ENCODE results near the gene ZNHIT2. TPM values are rescaled to one million over a fixed set of nuclear protein-coding genes. Genes with fewer than 3 reads are reported as not detected.

ZNHIT2 gene
- total and polyA plus RNA-seq, 2 of the 13 experiments (the other 11 are each of a cell fraction or from before 2014, with no cell fraction given): 1.1 to 6.5 TPM

DNA sequence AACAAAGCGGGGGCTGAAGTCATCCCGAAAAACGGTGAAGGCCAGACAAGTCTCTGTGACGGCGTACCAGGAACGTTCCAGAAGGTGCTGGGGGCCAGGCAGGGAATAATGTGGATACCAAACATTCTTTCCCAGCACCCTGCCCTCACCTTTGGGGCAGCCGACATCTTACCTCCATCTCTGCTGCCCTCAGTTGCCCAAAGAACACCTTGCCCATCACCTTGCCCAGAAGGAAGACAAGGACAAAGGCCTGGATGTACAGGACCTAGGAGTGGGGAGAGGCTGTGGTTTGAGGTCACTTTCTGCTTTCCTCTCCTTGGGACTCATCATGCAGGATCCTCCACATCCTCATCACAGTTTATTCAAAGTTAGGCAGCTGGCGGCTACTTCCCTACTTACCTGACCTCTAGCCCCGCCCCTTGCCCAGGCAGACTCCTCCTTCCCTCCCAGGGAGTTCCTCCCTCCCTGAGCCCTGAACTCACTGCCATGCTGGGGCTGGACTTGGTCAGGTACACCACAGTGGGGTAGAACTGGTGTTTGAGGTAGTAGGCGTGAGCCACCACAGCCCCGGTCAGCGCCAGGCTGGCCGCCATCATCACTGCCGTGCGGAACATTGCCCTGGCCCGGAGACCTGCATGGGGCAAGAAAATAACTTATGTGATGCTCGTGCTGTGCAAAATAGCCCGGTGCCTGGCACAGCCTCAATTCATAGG, 15.6 kb upstream of the ZNHIT2 start (continued):
- TF ChIP-seq ZNF687 (CRISPR knock-in tag; IDR thresholded peaks at IDR 0.05): no peak
- TF ChIP-seq MLLT10 (CRISPR knock-in tag; IDR thresholded peaks at IDR 0.05): no peak
- no peak for TF ChIP-seq DNMT3B (CRISPR knock-in tag; conservative IDR thresholded peaks at IDR 0.05)
- peak; percentile 8; the same call in 1 of the 2 replicates for TF ChIP-seq ZNF350 (CRISPR knock-in tag; IDR thresholded peaks at IDR 0.05; ENCODE audit: borderline replicate concordance, low read depth)
- 0 out of 2 replicates have a peak, but pooled peaks have one; percentile 31 for TF ChIP-seq HES4 (CRISPR knock-in tag; IDR thresholded peaks at IDR 0.05; ENCODE audit: borderline replicate concordance)
- TF ChIP-seq ZNF354B (CRISPR knock-in tag; IDR thresholded peaks at IDR 0.05): no peak
- TF ChIP-seq AKAP8 (CRISPR knock-in tag; IDR thresholded peaks at IDR 0.05): no peak
- no peak for TF ChIP-seq SMAD9 (CRISPR knock-in tag; IDR thresholded peaks at IDR 0.05)
- TF ChIP-seq FOXK2 (IDR thresholded peaks at IDR 0.05): no peak
- TF ChIP-seq MIXL1 (CRISPR knock-in tag; IDR thresholded peaks at IDR 0.05): no peak
- peak; percentile 53 for TF ChIP-seq POLR2G (IDR thresholded peaks at IDR 0.05; ENCODE audit: low read depth, low read length)
- TF ChIP-seq ZNF546 (CRISPR knock-in tag; conservative IDR thresholded peaks at IDR 0.05): no peak
- 0 out of 2 replicates have a peak, but pooled peaks have one; percentile 53 for TF ChIP-seq ZNF296 (CRISPR knock-in tag; conservative IDR thresholded peaks at IDR 0.05)
